D341Med (cell line): ENCODE measurements around the gene ERBB4.
"Not testable (repeated sequence)": the region's sequence is repeated elsewhere in the genome, so short reads cannot be mapped to it uniquely, and the experiment has no call there.

Source experiments
- DNase-seq: peaks from one replicate; pipeline ENCODE4 v3.0.0; 2012; ENCODE audit warnings: low spot score

ERBB4 gene

GRCh38 chr2:212223696-212224095 lies 314.9 kb downstream of the ERBB4 start:
- no peak for DNase-seq

DNA sequence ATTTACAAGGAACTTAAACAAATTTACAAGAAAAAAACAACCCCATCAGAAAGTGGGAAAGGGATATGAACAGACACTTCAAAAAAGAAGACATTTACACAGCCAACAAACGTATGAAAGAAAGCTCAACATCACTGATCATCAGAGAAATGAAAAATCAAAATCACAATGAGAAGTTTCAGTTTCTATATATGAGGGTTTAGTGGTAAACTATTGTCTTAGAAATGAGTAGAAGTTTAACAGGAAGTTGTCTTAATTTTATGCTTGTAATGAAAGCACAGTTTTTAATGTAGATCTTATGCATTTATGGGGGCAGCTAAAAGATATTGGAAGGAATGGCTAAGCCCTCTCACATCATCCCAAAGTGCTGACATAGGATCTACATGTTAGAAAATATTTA lies 325.4 kb downstream of the ERBB4 start:
- DNase-seq = no peak

DNA sequence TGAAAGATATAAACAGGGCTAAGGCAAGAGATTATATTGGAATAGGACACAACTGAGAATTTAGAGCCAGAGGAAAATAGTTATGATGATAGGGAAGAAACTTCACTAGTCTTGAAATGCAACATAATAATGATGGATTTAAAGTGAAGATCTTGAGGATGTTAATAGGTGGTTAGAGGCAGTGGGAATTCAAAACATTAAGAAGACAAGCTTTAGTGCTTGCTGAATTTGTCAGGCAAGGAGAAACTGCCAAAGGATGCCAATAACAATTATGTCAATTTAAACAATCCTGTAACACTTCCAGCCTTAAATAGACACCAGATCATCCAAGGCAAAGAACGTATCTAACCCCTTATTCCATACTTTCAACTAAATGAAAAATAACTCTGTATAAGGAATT lies 330.1 kb downstream of the ERBB4 start:
- DNase-seq = no peak

DNA sequence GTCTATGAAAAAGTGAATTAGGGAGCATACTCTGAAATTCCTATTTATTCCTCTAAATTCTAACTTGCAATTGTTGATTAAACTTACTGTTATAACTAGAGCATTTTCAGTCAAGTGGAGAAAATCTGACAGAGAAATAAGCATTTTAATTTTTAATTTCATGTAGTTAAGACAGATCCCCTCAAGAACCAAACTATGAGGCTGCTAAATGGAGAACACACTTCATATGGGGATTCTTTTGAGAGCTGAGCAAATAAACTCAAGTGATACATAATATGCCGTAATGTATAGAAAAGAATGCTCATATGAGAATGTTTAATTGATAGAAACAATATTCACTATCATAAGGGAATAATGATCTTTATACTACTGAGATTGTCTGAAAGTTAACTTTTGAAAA lies 340.8 kb downstream of the ERBB4 start:
- no peak for DNase-seq

DNA sequence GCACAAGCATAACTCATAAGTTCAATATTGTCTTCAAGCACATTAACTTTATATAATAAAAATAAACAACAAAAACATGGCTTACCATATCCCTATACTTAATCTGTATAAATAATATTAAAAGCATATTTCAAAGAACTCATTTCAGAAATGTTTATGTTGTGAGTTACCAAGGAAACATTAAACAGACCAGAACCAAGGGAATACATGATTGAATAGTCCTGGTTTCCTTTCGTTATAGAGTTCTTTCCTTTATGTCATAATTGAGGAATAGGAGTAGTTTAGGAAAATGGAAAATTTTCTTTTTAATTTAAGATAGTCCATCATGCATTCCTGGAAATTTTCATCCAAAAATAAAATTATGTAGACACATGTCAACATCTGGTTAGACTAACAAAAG lies 343.0 kb downstream of the ERBB4 start:
- DNase-seq = no peak

DNA sequence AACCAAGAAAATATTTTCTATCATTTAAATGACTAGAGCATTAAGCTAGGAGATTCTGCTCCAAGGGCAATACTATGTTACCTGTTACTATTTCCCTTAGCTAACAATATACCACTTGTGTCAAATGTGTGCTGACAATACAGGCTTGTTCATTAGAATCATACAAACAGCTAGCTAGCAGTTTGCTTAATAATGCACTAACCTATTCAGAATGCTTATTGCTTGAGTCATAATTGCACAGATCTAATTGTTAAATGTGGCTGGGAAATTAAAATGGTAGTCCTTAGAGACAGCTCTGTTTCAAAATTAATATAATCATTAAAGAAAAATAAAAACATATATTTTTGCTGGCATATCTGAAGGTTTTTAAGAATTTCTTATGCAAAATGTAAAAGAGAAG lies 344.2 kb downstream of the ERBB4 start:
- DNase-seq = no peak

- no peak for DNase-seq
Measured at GRCh38 chr2:212193803-212194202, 344.8 kb downstream of the ERBB4 start.

- DNase-seq = no peak
Measured at GRCh38 chr2:212193056-212193455, 345.5 kb downstream of the ERBB4 start.

GRCh38 chr2:212191438-212191837 lies 347.2 kb downstream of the ERBB4 start:
- not testable (repeated sequence) for DNase-seq

- DNase-seq = no peak
Measured at GRCh38 chr2:212186166-212186565, 352.4 kb downstream of the ERBB4 start.

DNA sequence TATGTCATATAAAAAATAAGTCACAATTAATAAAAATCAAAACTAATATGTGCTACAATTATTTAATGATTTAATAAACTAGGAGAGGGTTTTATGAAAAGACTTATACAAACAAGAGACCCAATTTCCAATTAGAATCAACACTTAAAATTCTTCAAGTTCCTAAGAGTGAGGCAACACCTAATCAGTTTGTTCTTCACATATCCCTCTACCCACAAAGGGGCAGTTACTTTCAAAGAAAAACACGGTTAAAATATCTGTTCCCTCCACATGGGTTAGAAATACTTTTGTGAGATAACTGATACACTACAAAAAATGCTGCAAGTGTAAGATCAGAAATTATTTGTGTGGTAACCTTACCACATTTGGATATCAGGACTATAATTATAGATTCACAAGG lies 357.0 kb downstream of the ERBB4 start:
- no peak for DNase-seq

DNA sequence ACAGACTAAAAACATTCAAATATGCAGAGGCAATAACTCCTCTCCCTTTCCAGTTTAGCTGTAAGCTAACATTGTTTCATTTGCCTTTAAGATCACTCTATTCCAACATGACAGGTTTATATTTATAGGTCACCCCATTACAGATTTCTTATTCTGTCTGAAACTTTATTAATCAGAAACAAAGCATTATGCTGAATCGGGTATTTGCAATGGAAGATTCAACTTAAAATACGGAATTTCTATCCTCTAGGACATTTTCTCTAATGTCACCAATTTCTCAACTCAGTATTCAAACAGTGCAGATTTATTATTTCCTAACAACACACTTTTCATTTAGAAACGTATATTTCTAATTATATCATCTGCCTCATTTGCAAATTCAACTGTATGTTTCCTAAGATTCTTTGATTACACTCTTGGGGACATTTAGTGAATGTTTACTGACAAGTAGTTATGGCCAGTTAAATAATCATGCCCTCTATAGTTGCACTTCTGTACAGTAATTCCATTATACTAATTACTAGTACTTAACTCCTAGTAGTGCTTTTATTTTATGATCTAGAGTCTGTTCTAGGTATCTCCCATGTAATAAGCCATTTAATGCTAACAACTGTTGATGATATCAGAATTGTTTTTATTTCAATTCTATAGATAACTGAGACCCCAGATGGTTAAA lies 358.1 kb downstream of the ERBB4 start:
- DNase-seq = no peak

- DNase-seq = no peak
Measured at GRCh38 chr2:212177724-212178123, 360.9 kb downstream of the ERBB4 start.

DNA sequence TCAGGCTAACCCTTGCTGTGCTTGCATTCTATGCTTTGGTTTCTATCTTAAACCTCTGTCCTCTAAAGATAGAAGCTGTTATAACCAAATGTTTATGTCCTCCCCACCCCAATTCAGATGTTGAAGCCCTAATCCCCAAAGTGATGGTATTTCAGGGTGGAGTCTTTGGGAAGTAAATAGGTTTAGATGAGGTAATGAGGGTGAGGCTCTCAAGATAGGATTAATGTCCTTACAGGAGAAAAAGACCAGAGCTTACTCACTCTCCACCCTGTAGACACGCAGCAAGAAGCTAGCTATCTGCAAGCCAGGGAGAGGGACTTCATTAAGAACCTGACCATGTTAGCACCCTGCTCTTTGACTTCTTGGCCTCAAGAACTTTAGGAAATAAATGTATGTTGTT lies 362.5 kb downstream of the ERBB4 start:
- no peak for DNase-seq

GRCh38 chr2:212173756-212174510 lies 364.7 kb downstream of the ERBB4 start:
- DNase-seq = no peak

- DNase-seq = no peak
Measured at GRCh38 chr2:212173331-212173730, 365.3 kb downstream of the ERBB4 start.

- DNase-seq = no peak
Measured at GRCh38 chr2:212170382-212170781, 368.2 kb downstream of the ERBB4 start.

- DNase-seq = no peak
Measured at GRCh38 chr2:212158081-212158480, 380.5 kb downstream of the ERBB4 start.

GRCh38 chr2:212157012-212157411 lies 381.6 kb downstream of the ERBB4 start:
- DNase-seq = no peak

DNA sequence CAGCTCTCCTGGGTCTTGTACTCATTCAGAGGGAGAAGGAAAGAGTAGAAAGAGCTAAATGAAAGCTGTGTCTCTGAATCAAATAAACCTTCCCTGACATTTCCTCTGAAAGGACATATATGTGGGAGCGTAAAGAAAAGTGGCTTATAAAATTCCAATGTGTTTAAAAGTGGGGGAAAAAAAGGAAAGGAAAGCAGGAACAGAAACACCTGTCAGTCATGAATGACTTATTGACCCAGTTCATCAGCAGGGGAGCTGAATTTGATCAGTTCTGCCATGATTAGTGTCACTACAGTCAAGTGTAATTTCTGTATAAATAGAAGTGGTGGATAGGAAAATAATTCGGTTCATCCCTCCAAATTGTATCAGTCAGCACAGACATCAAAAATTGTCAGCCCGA lies 382.5 kb downstream of the ERBB4 start:
- no peak for DNase-seq

GRCh38 chr2:212154477-212154878 lies 384.1 kb downstream of the ERBB4 start:
- no peak for DNase-seq

DNA sequence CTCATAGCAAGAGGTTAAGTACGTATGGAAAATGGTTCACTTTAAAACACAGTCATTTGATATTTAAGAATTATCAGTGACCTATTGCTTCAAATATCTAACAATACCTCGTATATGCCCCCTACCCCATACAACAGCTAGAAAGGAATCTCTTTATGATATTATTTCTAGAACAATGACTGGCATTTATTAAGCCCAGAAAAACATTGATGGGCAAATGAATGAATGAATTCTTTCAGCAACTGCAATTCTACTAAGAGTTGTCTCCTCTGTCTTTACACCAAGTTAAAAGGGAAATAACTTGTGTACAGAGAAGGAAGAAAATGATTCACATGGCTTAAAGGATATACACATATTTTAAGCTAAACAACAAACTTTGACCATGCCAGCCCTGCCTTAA lies 384.7 kb downstream of the ERBB4 start:
- no peak for DNase-seq

GRCh38 chr2:212147921-212148513 lies 390.6 kb downstream of the ERBB4 start:
- DNase-seq = peak; percentile 20
